ENCODE results near the gene JMJD7. TPM values are rescaled to one million over a fixed set of nuclear protein-coding genes. Genes with fewer than 3 reads are reported as not detected.

JMJD7 gene
- total and polyA plus RNA-seq, 9 of the 15 experiments (the other 6 are each of a cell fraction or from before 2014, with no cell fraction given): 1.2 to 13.9 (median 6.1) TPM

GRCh38 chr15:41817327-41817726, 10.6 kb upstream of the JMJD7 start:
- Histone ChIP-seq H3K79me2 (ENCODE audit: control insufficient read depth, insufficient read depth, low read length) (no peaks in the 10 kb centered on the region), H3K4me3 (no peak overlapping the region), H3K9me1 (ENCODE audit: control insufficient read depth, insufficient read depth, low read length) (no peaks in the 10 kb centered on the region), H3K9me3 (replicated peaks; ENCODE audit: control insufficient read depth, insufficient read depth, low read depth, low read length) (no peaks in the 10 kb centered on the region), H4K20me1 (replicated peaks; ENCODE audit: control insufficient read depth, insufficient read depth, low read length) (0 out of 2 replicates have a peak, but pooled peaks cover 4% of the 10 kb centered on the region), H3K4me2 (ENCODE audit: insufficient read depth, low read length) (no peak overlapping the region), H3K27ac (ENCODE audit: extremely low read depth, low read depth, low read length) (no peak overlapping the region), H3K4me1 (replicated peaks in 1 of 2; ENCODE audit: control insufficient read depth in 2 of 2, insufficient read depth in 2 of 2, low read length in 2 of 2) (peaks cover 0 to 3% of the 10 kb centered on the region in 2 experiments; a peak in 1 of 5 replicates), H3K36me3 (ENCODE audit: control insufficient read depth, insufficient read depth, low read length) (peaks cover 11% of the 10 kb centered on the region; the same call in 2 of the 3 replicates), H3K9ac (ENCODE audit: insufficient read depth in 1 of 2, low read depth in 2 of 2, low read length in 2 of 2) (no peak overlapping the region), H2AFZ (ENCODE audit: low read depth, low read length) (no peak overlapping the region), H3K27me3 (ENCODE audit: control insufficient read depth in 2 of 2, insufficient read depth in 2 of 2, low read length in 2 of 2) (no peaks in the 10 kb centered on the region)
- ATAC-seq (no peak), DNase-seq (ENCODE audit: extremely low read depth in 1 of 4, low spot score in 3 of 4) (peak in 2 of 4 experiments; percentile 45 to 47), FAIRE-seq (no peak)
- ChIA-PET CTCF (ENCODE audit: low intra/inter-chr PET ratio) (no interaction called here), POLR2A (interaction anchor here (0.7 to 1.3 kb wide), 2 partner anchors 35 to 43 kb away, joined by 3 read pairs; partner anchors contain the start of gene MAPKBP1)
- WGBS (ENCODE audit: insufficient coverage, low coverage, missing lambda C conversion rate): 68% methylated on average over 12 of the region's 14 CpGs
- BruUV-seq (replicated peaks): no TSS peak
- in situ Hi-C loops (cut with MboI): loop anchor here (10.0 to 25.0 kb wide), 2 partner anchors 213 to 355 kb away; no protein-coding TSS in a partner anchor
- TF ChIP-seq HMG20A (CRISPR knock-in tag; conservative IDR thresholded peaks at IDR 0.05) (no peak), ATF3 (IDR thresholded peaks at IDR 0.05) (no peak), ATF3 (CRISPR knock-in tag; conservative IDR thresholded peaks at IDR 0.05) (no peak), CHCHD3 (CRISPR knock-in tag; IDR thresholded peaks at IDR 0.05) (no peak), ELF1 (tag; IDR thresholded peaks at IDR 0.05) (no peak), TGIF2 (CRISPR knock-in tag; IDR thresholded peaks at IDR 0.05) (no peak), FOSL1 (tag; conservative IDR thresholded peaks at IDR 0.05) (no peak), KDM2B (CRISPR knock-in tag; IDR thresholded peaks at IDR 0.05) (no peak)
- TF ChIP-seq, protein P1, sequence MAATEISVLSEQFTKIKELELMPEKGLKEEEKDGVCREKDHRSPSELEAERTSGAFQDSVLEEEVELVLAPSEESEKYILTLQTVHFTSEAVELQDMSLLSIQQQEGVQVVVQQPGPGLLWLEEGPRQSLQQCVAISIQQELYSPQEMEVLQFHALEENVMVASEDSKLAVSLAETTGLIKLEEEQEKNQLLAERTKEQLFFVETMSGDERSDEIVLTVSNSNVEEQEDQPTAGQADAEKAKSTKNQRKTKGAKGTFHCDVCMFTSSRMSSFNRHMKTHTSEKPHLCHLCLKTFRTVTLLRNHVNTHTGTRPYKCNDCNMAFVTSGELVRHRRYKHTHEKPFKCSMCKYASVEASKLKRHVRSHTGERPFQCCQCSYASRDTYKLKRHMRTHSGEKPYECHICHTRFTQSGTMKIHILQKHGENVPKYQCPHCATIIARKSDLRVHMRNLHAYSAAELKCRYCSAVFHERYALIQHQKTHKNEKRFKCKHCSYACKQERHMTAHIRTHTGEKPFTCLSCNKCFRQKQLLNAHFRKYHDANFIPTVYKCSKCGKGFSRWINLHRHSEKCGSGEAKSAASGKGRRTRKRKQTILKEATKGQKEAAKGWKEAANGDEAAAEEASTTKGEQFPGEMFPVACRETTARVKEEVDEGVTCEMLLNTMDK (IDR thresholded peaks at IDR 0.05; ENCODE audit: borderline replicate concordance, insufficient read depth, low read depth, low read length, poor library complexity, severe bottlenecking): no peak
- TF ChIP-seq, protein P2, sequence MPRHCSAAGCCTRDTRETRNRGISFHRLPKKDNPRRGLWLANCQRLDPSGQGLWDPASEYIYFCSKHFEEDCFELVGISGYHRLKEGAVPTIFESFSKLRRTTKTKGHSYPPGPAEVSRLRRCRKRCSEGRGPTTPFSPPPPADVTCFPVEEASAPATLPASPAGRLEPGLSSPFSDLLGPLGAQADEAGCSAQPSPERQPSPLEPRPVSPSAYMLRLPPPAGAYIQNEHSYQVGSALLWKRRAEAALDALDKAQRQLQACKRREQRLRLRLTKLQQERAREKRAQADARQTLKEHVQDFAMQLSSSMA (CRISPR knock-in tag; IDR thresholded peaks at IDR 0.05): no peak
- intact Hi-C loops (cut with micrococcal nuclease): no loop called here
